ENCODE data around the gene ZNF783.
"Not testable (repeated sequence)": the region's sequence is repeated elsewhere in the genome, so short reads cannot be mapped to it uniquely, and the experiment has no call there.

Gene ZNF783

GRCh38 chr7:149317986-149318672, 56.1 kb downstream of the ZNF783 start:
- DNase-seq (ENCODE audit: low read depth), result no peak
- no peak for TF ChIP-seq CTCF (IDR thresholded peaks at IDR 0.05; ENCODE audit: low read length, missing control alignments)
- no peak overlapping the region for H3K4me3 ChIP-seq (replicated peaks; ENCODE audit: low read depth, low read length)

- no peak for DNase-seq (ENCODE audit: low read depth)
- no peak overlapping the region for H3K4me3 ChIP-seq (replicated peaks; ENCODE audit: low read depth, low read length)
- no peak for TF ChIP-seq CTCF (IDR thresholded peaks at IDR 0.05; ENCODE audit: low read length, missing control alignments)
These were observed 57.4 kb downstream of the ZNF783 start for GRCh38 chr7:149319376-149319775.

- no peak for DNase-seq (ENCODE audit: low read depth)
- TF ChIP-seq CTCF (IDR thresholded peaks at IDR 0.05; ENCODE audit: low read length, missing control alignments), result no peak
- H3K4me3 ChIP-seq (replicated peaks; ENCODE audit: low read depth, low read length), result no peak overlapping the region
These were observed 58.5 kb downstream of the ZNF783 start for GRCh38 chr7:149320313-149321124.

- not testable (repeated sequence) for DNase-seq (ENCODE audit: low read depth)
- peak overlapping the region; percentile 49 for H3K4me3 ChIP-seq (replicated peaks; ENCODE audit: low read depth, low read length)
These were observed 59.3 kb downstream of the ZNF783 start for GRCh38 chr7:149321125-149321905.

GRCh38 chr7:149321978-149322541, 60.1 kb downstream of the ZNF783 start:
- peak; percentile 41 for DNase-seq (ENCODE audit: low read depth)
- TF ChIP-seq CTCF (IDR thresholded peaks at IDR 0.05; ENCODE audit: low read length, missing control alignments), result no peak
- peak overlapping the region; percentile 49 for H3K4me3 ChIP-seq (replicated peaks; ENCODE audit: low read depth, low read length)

DNA sequence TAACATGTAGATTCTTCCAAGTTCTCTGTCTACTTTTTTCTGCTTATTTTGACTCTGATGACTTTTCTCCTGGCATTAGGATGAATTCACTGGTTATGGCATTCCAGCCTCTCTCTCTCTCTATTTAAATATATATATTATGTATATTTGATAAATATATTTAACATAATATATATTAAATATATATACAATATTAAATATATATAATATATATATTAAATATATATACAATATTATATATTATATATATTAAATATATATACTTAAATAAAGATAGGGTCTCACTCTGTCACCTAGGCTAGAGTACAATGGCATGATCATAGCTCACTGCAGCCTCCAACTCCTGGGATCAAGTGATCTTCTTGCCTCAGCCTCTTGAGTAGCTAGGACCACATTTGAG, 60.7 kb downstream of the ZNF783 start:
- DNase-seq (ENCODE audit: low read depth), result no peak
- H3K4me3 ChIP-seq (replicated peaks; ENCODE audit: low read depth, low read length), result no peak overlapping the region
- TF ChIP-seq CTCF (IDR thresholded peaks at IDR 0.05; ENCODE audit: low read length, missing control alignments), result no peak

GRCh38 chr7:149325248-149325647, 63.3 kb downstream of the ZNF783 start:
- no peak for TF ChIP-seq CTCF (IDR thresholded peaks at IDR 0.05; ENCODE audit: low read length, missing control alignments)
- no peak for DNase-seq (ENCODE audit: low read depth)

More at GRCh38 chr7:149325248-149325647, 63.3 kb downstream of the ZNF783 start:
- H3K4me3 ChIP-seq (replicated peaks; ENCODE audit: low read depth, low read length), result no peak overlapping the region

Data from fibroblast of pulmonary artery (primary cell).